Fibroblast of lung (primary cell): ENCODE results near the gene TMPRSS9. TPM values are rescaled to one million over a fixed set of nuclear protein-coding genes. Genes with fewer than 3 reads are reported as not detected.

ENCODE experiments used
- DNase-seq, 2 donors: peaks; one replicate each; pipeline versions ENCODE4 v3.0.0 to v3.0.0-alpha.2; 2010; ENCODE audit warnings: low read depth in 2 of 2
- H2AFZ ChIP-seq: 2 replicates; pipeline ENCODE4 v1.5.1; 2012; ENCODE audit warnings: low read length, control low read depth, inconsistent platforms
- H3K27ac ChIP-seq: 2 replicates; pipeline ENCODE4 v1.5.1; 2011; ENCODE audit warnings: low read length, control low read depth; ENCODE audit not compliant: insufficient read depth
- H3K27me3 ChIP-seq: 2 replicates; pipeline ENCODE4 v1.5.1; 2011; ENCODE audit warnings: mild to moderate bottlenecking, low read length; ENCODE audit not compliant: control insufficient read depth, insufficient read depth
- H3K36me3 ChIP-seq: 2 replicates; pipeline ENCODE4 v1.5.1; 2011; ENCODE audit warnings: low read length; ENCODE audit not compliant: control insufficient read depth, insufficient read depth
- H3K4me1 ChIP-seq: 2 replicates; pipeline ENCODE4 v1.5.1; 2011; ENCODE audit warnings: low read length; ENCODE audit not compliant: control insufficient read depth, insufficient read depth; ENCODE audit errors: extremely low read depth
- H3K4me2 ChIP-seq: 2 replicates; pipeline ENCODE4 v1.5.1; 2011; ENCODE audit warnings: low read length, control low read depth; ENCODE audit not compliant: insufficient read depth; ENCODE audit errors: extremely low read depth
- H3K4me3 ChIP-seq, 4 experiments: fragments of 200-600 bp in 1 of 4; sonication (generic) in 1 of 4; replicated peaks in 1 of 4; 2 replicates each; pipeline ENCODE4 v1.5.1; 2011 to 2016; ENCODE audit warnings: low read length in 4 of 4, low read depth in 3 of 4, mild to moderate bottlenecking in 3 of 4, control low read depth in 2 of 4, inconsistent platforms in 1 of 4, mixed read lengths in 1 of 4; ENCODE audit not compliant: insufficient read depth in 1 of 4; ENCODE audit errors: control extremely low read depth in 1 of 4
- H3K79me2 ChIP-seq: 2 replicates; pipeline ENCODE4 v1.5.1; 2012; ENCODE audit warnings: mild to moderate bottlenecking, low read length, inconsistent platforms; ENCODE audit not compliant: control insufficient read depth, insufficient read depth
- H3K9ac ChIP-seq: 2 replicates; pipeline ENCODE4 v1.5.1; 2011; ENCODE audit warnings: mild to moderate bottlenecking, low read length, control low read depth; ENCODE audit not compliant: insufficient read depth
- H3K9me3 ChIP-seq: 2 replicates; pipeline ENCODE4 v1.5.1; 2012; ENCODE audit warnings: low read depth, low read length; ENCODE audit not compliant: control insufficient read depth, insufficient read depth
- H4K20me1 ChIP-seq: 2 replicates; pipeline ENCODE4 v1.5.1; 2011; ENCODE audit warnings: low read length; ENCODE audit not compliant: control insufficient read depth, insufficient read depth; ENCODE audit errors: extremely low read depth
- CTCF ChIP-seq, 2 donors: IDR thresholded peaks in 1 of 2; conservative IDR thresholded peaks in 1 of 2; 1 replicate in 1 of 2; 2 replicates in 1 of 2; pipeline ENCODE4 v1.5.1; 2011 to 2012; ENCODE audit warnings: low read length in 2 of 2, control low read depth in 1 of 2, inconsistent platforms in 1 of 2, low read depth in 1 of 2, mild to moderate bottlenecking in 1 of 2
- EZH2 ChIP-seq: IDR thresholded peaks from 2 replicates; pipeline ENCODE4 v1.5.1; 2012; ENCODE audit warnings: low read length, control low read depth, mild to moderate bottlenecking; ENCODE audit errors: missing control alignments
- polyA plus RNA-seq, 2 donors: library from polyadenylated mRNA; depleted of rRNA in 1 of 2; stranded (reverse) in 1 of 2; unstranded in 1 of 2; fragments of >200 nt; gene quantifications; 2 replicates each; pipeline ENCODE4 v1.2.1, GENCODE V29; 2011 to 2012; ENCODE audit warnings: missing spikeins in 1 of 2
- total RNA-seq: library from RNA; depleted of rRNA; stranded (reverse); fragments of >200 nt; gene quantifications from 2 replicates; pipeline ENCODE4 v1.2.1, GENCODE V29; 2014

TMPRSS9 gene
- total and polyA plus RNA-seq, 2 donors (not counting 1 experiment from before 2014, with no cell fraction given): not detected

DNA sequence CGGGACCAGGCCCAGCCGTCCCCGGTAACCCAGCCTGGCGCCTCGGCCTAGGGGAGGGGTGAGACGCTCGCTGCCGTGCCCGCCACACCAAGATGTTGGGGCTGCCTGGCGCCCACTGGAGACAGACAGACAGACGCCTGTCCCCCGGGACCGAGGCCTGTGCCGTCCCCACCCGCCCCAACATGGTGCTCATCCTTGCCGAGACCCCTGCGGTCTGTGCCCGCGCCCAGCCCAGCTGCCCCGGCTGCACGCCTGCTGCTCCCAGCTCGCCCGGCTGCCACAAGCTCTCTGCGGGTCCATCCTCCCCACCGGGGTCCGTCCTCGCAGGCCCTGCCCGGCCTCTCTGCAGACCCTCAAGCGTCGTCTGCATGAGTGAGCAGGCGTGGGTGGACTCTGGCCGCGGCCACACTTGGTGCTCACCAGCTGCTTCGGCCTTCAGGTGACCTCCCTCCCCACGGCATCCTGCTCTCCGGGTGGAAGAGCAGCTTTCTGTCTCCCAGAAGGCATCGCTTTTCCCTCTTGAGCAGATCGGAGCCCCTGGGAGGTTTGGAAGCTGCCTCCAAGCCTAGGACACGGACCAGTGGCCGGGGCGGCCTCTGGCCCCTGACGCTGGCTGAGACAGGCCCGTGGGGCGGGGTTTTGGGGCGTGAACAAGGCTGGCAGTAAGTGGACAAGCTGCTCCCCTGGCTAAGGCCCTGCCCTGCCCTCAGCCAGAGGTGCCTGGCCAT lies 6.7 kb upstream of the TMPRSS9 start:
- H4K20me1 ChIP-seq: no peaks in the 10 kb centered on the region
- no peaks in the 10 kb centered on the region for H3K9me3 ChIP-seq
- TF ChIP-seq CTCF (conservative IDR thresholded peaks at IDR 0.05 in 1 of 2, IDR thresholded peaks at IDR 0.05 in 1 of 2; ENCODE audit: low read depth in 1 of 2, low read length in 2 of 2) (no peak), EZH2 (no peak)

DNA sequence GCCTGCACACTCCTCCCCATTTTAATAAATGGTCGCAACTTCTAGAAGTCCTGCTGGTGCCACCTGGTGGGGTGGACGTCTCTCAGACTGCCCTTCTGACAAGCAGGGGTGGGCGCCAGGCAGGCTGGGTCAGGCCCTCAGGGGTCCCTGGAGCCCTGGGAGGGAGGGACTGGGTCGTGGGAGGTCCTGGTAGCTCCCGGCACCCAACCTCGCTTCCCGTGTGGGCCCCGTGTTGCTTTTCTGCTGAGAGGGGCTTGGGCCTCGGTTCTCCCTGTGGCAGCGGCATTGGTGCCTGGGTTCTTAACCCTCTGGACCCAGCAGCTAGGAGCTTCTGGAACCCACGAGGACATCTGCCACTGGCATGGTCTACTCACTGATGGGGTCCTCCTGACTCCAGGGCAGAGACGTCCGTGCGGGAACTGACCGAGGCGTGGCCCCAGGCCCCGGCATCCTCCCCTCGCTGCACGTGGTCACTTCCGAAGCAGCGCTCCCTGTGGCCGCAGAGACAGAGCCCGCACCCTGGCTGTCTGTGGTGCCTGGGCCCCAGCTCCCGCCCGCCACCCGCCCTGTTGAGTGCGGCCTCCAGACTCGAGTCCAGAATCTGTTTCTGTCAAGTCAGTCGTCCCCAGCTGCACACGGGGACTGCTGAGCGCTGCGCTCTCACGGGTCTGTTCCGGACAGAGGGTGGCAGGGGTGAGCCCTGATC lies 6.0 kb upstream of the TMPRSS9 start:
- DNase-seq: no peak
- Histone ChIP-seq H3K4me1 (no peaks in the 10 kb centered on the region), H2AFZ (no peak overlapping the region), H4K20me1 (no peaks in the 10 kb centered on the region), H3K4me2 (no peak overlapping the region), H3K27ac (no peak overlapping the region), H3K9ac (no peak overlapping the region), H3K27me3 (no peaks in the 10 kb centered on the region), H3K36me3 (peaks cover 7% of the 10 kb centered on the region), H3K79me2 (no peaks in the 10 kb centered on the region), H3K4me3 (no peak overlapping the region), H3K9me3 (no peaks in the 10 kb centered on the region)
- TF ChIP-seq EZH2 (no peak), CTCF (conservative IDR thresholded peaks at IDR 0.05 in 1 of 2, IDR thresholded peaks at IDR 0.05 in 1 of 2; ENCODE audit: low read depth in 1 of 2, low read length in 2 of 2) (no peak)

More for the DNA sequence above, 6.7 kb upstream of the TMPRSS9 start:
- DNase-seq: no peak
- Histone ChIP-seq H3K36me3 (peaks cover 8% of the 10 kb centered on the region), H2AFZ (no peak overlapping the region), H3K27me3 (no peaks in the 10 kb centered on the region), H3K27ac (no peak overlapping the region), H3K4me2 (no peak overlapping the region), H3K4me3 (no peak overlapping the region), H3K9ac (no peak overlapping the region), H3K4me1 (no peaks in the 10 kb centered on the region), H3K79me2 (no peaks in the 10 kb centered on the region)

- Histone ChIP-seq H3K9me3 (no peaks in the 10 kb centered on the region), H3K79me2 (no peaks in the 10 kb centered on the region), H3K4me1 (no peaks in the 10 kb centered on the region), H3K4me2 (no peak overlapping the region), H3K27me3 (peaks cover under 1% of the 10 kb centered on the region), H3K36me3 (peaks cover 7% of the 10 kb centered on the region), H2AFZ (no peak overlapping the region), H3K9ac (no peak overlapping the region), H4K20me1 (no peaks in the 10 kb centered on the region), H3K27ac (no peak overlapping the region), H3K4me3 (no peak overlapping the region)
- DNase-seq: no peak
- no peak for TF ChIP-seq EZH2
- TF ChIP-seq CTCF (conservative IDR thresholded peaks at IDR 0.05 in 1 of 2, IDR thresholded peaks at IDR 0.05 in 1 of 2; ENCODE audit: low read depth in 1 of 2, low read length in 2 of 2): no peak
Measured at GRCh38 chr19:2354670-2355069, 5.4 kb upstream of the TMPRSS9 start.
